Neural progenitor cell (in vitro differentiated cells): ENCODE measurements around the gene PDGFD.

Source experiments
- CTCF ChIP-seq: fragments of 200-600 bp; sonication (generic); IDR thresholded peaks from 2 replicates; pipeline ENCODE4 v1.5.1; 2017; ENCODE audit warnings: antibody characterized with exemption, mild to moderate bottlenecking
- EZH2 ChIP-seq: fragments of 200-600 bp; sonication (generic); IDR thresholded peaks from 2 replicates; pipeline ENCODE4 v1.6.1; 2017; ENCODE audit warnings: antibody characterized with exemption, mild to moderate bottlenecking, moderate library complexity
- EZH2phosphoT487 ChIP-seq: fragments of 200-600 bp; sonication (generic); IDR thresholded peaks from 2 replicates; pipeline ENCODE4 v1.6.1; 2017; ENCODE audit warnings: antibody characterized with exemption

- TF ChIP-seq CTCF (no peak), EZH2 (no peak), EZH2phosphoT487 (no peak)
These were observed 240.5 kb downstream of the PDGFD start for GRCh38 chr11:103923451-103923931.
